Caki2 (cell line): ENCODE data around the gene HEATR5B. TPM values are rescaled to one million over a fixed set of nuclear protein-coding genes. Genes with fewer than 3 reads are reported as not detected.
A peak's percentile ranks its signal among the peaks of the same experiment; 100 is the strongest.
"Not testable (repeated sequence)": the region's sequence is repeated elsewhere in the genome, so short reads cannot be mapped to it uniquely, and the experiment has no call there.

Experiments used
- DNase-seq: peaks from one replicate; pipeline ENCODE4 v3.0.0-alpha.2; 2015; ENCODE audit warnings: low read depth
- in situ Hi-C: cut with HindIII; loops from 2 replicates; pipeline ENCODE4 v1.10.0; 2016; ENCODE audit warnings: low sequenced_read_pairs, low pct_unique_long_range_greater_than_20kb, mixed read lengths
- total RNA-seq: library from RNA; depleted of rRNA; stranded (reverse); fragments of >200 nt; shearing (Covaris generic); gene quantifications from 2 replicates; pipeline ENCODE4 v1.2.3, GENCODE V29; 2014; ENCODE audit warnings: low replicate concordance

Gene HEATR5B
- total RNA-seq, 1 experiment from 2014 or later: 5.8 TPM

DNA sequence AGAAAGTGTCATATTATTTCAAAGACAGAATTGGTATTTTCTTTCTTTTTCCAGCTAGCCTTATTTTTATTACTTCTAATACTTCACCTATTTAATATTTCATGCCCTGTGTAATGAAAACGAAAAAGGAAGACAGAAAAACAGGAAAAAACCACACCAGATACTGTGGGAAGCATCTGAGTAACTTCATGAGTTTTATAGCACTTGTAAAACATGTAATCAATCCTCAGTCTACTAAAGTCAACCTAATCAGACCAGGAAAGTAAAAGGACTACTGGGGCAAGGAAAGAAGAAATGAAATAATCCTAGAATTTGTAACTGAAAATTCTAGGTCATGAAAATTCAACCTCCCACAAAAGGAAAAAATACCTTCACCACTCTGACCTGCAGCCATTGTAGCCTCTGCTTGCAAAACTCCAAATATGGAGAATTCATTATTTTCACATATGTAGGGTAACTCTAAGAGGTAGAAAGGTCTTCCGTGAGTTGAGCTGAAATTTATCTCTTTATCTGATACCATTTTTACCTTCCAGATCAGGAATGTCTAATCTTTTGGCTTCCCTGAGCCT is 83.1 kb downstream of the HEATR5B start:
- DNase-seq: no peak
- in situ Hi-C loops: no loop called here

DNA sequence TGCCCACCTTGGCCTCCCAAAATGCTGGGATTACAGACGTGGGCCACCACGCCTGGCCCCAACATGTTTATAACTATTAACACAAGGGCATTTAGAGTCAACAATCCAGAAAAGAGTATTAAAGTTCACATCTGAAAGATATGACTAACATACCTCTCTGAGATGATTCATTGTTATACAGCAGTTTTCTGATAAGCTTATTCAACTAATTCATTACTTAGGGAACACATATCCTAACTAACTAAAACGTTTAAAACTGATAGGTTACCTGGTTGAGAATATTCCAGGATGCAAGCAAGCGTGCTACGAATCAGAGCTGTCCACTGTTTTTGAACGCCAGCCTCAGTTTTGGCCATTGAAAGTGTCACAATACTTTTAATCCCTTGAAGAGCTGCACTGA is 83.9 kb downstream of the HEATR5B start:
- in situ Hi-C loops: no loop called here
- DNase-seq: peak; percentile 51

DNA sequence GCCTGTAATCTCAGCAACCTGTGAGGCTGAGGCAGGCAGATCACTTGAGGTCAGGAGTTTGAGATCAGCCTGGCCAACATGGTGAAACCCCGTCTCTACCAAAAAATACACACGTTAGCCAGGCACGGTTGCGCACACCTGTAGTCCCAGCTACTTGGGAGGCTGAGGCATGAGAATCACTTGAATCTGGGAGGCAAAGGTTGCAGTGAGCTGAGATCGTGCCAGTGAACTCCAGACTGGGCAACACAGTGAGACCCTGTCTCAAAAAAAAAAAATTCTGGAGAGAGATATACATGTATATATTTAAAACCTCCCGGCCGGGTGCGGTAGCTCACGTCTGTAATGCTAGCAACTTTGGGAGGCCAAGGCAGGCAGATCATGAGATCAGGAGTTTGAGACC is 84.8 kb downstream of the HEATR5B start:
- in situ Hi-C loops, DNase-seq: not testable (repeated sequence)

DNA sequence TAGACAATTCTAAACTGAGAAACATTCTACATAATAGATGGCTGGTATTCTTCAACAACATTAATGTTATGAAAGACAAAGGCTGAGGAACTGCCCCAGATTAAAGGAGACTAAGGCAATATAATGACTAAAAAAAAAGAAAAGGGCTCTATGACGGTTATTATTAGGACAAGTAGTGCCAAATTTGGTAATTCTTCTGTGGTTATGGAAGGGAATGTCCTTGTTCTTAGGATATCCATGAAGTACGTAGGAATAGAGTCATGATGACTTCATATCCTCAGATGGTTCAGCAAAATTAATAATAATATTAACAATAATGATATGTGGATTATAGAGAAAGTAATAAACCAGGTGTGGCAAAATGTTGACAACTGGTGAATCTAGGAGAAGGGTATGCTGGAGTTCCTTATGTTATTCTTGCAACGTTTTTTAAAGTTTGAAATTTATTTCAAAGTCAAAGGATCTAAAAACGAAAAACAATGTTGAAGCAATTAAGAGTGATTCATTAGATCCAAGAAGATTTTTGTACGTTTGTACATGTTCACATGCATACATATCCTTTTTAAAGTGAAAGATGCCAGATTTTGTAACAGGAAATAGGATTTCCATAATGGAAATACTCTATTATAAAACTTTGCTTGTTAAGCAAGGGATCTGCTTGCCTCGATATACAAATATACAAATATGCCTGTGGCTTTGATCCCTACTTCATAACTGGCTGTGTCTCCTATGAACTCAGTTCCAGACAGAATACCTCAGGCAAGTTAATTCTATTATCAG is 90.1 kb downstream of the HEATR5B start:
- in situ Hi-C loops: no loop called here
- no peak for DNase-seq

DNA sequence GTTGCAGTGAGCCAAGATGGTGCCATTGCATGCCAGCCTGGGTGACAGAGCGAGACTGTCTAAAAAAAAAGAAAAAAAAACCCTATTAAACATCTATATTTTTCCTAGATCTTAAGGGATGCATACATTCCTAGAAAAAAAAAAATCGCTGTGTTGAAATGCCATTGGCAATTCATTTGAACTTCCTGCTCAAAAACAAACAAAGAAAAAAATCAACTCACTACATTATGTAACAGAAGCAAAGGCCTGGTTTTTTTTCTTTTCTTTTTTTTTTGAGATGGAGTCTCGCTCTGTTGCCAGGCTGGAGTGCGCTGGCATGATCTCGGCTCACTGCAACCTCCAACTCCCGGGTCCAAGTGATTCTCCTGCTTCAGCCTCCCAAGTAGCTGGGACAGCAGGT is 96.2 kb downstream of the HEATR5B start:
- in situ Hi-C loops: no loop called here
- no peak for DNase-seq

DNA sequence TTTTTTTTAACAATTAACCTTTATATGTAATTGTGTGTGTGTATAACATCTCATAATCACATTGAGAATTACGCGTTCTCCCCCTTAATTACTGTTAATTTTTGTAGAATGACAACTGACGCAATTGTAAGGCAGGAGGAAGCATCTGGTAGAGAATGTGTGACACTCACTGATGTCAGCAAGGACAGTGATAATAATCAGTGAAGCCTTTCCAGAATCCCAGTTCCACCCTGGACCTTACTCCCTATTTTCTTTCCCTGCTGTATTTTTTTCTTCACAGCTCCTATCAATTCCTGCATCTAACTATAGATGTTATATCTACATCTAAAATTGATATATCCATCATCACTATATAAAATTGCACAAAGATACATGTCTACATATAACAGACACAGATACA is 101.7 kb downstream of the HEATR5B start:
- in situ Hi-C loops: no loop called here
- no peak for DNase-seq

DNA sequence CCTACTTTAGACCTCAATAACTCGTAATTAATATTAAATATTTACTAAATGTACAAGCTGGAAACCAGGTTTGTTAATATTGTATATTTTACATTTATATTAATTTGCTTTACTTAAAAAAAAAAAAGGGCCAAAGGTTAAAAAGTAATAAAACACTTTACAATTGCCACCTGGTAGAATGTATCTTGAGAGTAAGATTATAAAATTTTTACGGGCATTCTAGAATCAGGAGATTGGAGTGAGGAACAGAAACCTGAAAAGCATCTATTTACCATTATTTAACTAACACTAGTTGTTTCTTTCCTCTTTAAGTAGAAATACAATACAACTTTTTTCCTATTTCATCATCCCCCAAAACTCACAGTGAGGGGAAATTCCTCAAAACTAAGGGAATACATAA is 102.3 kb downstream of the HEATR5B start:
- in situ Hi-C loops: no loop called here
- no peak for DNase-seq

DNA sequence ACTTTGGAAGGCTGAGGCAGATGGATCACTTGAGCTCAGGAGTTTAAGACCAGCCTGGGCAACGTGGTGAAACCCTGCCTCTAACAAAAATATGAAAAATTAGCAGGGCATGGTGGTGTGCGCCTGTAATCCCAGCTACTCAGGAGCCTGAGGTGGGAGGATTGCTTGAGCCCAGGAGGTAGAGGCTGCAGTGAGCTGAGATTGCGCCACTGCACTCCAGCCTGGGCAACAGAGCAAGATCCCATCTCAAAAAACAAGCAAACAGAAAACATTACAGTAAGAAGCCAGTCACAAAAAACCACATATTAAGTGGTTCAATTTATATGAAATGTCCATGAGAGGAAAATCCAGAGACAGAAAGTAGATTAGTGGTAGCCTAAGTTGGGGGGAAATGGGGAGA is 105.2 kb downstream of the HEATR5B start:
- in situ Hi-C loops, DNase-seq: not testable (repeated sequence)

DNA sequence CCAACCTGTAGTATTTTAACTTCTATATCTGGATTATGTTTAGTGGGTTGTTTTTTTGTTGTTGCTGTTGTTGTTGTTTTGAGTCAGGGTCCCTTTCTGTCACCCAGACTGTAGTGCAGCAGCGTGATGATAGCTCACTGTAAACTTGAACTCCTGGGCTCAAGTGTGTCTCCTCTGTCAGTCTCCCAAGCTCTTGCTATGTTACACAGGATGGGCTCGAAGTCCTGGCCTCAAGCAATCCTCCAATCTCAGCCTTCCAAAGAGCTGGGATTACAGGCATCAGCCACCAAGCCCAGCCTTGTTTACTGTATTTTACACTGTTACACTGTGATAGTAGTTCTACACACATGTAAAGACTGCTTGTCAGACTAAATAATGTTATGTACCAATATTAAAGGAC is 108.1 kb downstream of the HEATR5B start:
- no peak for DNase-seq
- in situ Hi-C loops: no loop called here

DNA sequence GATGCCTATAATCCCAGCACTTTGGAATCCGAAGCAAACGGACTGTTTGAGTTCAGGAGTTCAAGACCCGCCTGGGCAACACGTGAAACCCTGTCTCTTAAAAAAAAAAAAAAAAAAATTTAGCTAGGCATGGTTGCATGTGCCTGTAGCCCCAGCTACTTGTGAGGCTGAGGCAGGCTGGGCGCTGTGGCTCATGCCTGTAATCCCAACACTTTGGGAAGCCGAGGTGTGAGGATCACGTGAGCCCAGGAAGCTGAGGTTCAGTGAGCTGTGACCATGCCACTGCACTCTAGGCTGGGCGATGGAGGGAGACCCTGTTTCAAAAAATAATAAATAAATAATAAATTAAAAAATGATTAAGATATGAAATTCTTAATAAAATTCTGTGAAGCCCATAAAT is 108.9 kb downstream of the HEATR5B start:
- in situ Hi-C loops: no loop called here
- DNase-seq: no peak

DNA sequence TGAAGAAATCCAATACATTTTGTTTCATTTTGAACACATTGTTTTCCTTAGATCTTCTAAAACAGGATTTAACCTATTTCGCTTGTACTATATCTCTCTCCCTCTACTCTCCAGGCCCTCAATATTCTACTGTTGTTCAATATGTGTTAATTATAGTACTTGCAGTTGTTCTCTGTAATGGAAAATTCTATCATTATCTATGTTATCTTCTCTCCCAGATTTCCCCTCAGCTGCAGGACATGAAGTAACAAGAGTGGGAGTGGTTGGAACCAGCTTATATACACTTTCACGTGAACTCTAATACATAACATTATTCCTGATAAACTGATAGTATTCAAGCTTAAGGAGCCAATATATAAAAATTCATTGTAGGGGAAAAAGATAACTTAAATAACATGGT is 110.9 kb downstream of the HEATR5B start:
- in situ Hi-C loops: no loop called here
- no peak for DNase-seq

DNA sequence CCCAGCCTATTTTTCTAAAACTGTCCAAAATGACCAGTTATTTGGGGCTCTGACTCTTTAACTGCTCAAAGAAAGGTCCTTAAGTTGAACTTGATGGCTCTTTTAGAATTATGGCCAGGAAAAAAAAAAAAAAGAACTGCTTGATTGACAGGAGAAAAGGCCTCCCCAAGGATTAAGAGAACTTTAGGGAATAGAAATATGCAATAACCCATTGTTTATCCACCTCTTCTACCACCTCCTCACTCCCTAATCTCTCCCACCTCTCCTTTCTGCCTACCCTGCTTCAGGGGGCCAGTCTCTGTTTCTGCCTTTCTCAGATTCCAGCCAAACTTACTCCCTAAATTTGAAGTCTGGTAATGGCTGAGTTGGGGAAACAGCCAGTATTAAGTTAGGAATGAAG is 112.2 kb downstream of the HEATR5B start:
- no peak for DNase-seq
- in situ Hi-C loops: no loop called here

DNA sequence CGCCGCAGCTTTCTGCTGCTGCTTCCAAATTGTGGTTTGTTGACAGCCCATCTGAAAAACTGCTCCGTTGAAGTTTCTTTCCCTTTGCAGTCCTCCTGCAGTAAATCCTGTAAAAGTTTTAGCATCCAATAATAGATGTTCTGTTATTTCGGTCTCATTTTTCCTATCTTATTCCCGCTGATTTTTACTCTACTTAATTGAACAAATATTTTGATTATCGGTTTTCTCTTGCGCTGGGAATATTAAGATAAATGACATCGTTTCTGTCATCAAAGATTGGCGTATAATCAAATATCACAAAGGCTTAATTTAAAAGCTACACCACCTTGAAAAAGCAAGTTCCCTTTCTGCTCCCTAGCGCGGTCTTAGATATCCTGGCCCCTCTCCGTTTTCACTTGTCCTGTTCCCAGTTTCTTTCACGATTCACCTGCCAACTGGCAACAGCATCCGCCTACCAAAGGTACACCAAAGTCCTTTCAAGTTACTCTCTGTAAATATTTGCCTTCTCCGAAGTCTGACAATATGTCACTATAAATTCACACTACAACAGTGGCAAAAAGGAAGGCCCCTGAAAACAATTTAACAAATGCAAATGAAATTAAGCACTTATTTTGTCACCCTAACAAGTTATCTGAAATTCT is 116.8 kb downstream of the HEATR5B start:
- no peak for DNase-seq
- in situ Hi-C loops: no loop called here

DNA sequence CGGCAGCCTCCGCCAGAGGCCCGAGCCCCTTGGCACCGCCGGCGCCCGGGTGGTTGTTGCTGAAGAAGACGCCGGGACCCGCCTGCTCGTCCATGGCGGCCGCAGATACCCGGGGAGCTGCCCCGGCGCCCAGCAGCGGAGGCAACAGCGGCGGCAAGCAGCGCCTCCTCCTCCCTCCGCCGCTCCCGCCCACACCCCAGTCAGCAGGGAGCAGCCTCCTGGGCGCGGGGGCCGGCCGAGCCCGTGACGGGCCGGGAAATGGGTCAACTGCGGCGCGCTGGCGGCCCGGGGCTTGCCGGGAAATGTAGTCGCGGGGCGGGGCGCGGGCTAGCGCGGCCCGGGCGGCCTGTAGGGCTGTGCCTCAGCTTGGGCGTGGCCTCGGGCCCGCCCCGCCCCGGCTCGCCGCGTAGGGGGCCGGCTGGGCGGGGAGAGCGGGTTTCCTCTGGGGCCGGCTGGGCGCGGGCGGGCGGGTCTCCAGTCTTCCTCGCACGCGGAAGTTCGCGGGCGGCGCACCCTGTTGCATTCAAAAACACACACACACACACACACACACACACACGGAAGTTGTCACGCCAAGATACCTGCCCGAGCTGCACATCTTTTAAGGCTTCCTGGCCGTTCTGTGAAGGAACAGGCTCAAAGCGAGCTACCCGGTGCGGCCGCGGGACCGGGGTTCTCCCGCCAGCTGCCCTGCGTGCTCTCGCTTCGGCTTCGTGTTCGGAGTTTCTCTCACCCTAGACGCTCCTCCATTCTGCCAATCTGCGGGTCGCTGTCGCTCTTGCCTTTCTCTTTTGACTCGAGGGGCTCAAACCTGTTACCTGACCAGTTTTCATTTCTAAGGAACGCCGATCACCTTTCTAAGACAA is 117.6 kb downstream of the HEATR5B start, which contains the start of gene STRN:
STRN (minus strand) TSS at position 167 of the 866 bp plus-strand sequence; CDS start at position 94, 73 bp downstream.
- in situ Hi-C loops: no loop called here
- peak; percentile 97 for DNase-seq

DNA sequence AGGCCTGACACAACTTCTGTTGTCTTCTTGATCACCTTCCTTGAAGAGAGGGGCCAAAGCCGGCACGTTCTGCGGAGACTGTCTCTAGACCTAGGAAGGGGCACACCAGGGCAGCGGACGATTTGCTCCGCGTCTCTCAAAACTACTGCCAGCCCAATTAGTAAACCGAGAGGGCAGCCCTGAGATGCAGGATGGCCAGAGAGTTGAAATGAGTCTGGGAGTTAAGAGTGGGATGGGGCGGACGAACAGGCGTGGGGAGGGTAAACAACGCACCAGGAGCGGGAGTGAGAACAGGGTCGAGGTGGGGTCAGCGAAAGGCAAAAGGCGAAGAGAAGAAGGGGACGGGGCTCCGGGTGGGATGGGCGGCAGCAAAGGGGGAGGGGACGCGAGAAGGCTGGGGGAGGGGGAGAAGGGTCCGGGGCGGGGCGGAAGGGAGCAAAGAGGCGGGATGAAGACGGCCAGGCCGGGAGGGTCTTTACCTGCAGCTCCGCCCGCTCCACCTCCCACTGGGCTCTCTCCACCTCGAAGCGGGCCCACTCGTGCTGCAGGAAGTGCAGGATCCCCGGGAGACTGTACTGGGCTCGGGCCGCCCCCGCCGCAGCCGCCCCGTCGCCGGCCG is 118.3 kb downstream of the HEATR5B start:
- DNase-seq: peak; percentile 33
- in situ Hi-C loops: no loop called here

DNA sequence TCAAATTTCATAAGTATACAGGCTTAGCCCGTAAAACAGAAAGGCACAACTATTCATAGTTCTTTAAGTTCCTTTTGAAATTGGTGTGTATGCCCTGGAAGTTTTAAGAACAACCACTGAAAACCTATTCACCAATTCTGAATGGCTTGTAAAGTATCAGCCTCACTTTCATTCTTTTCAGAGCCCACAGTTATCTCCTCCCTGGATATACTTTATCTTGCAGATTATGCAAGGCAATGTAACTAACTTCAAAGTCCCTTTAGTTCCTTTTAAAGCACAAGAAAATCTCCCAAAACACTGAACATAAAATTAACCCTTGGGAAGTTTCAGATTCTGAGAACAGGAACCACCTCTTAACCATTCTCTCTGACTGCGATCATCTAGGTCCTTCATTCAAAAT is 119.0 kb downstream of the HEATR5B start:
- in situ Hi-C loops: no loop called here

DNA sequence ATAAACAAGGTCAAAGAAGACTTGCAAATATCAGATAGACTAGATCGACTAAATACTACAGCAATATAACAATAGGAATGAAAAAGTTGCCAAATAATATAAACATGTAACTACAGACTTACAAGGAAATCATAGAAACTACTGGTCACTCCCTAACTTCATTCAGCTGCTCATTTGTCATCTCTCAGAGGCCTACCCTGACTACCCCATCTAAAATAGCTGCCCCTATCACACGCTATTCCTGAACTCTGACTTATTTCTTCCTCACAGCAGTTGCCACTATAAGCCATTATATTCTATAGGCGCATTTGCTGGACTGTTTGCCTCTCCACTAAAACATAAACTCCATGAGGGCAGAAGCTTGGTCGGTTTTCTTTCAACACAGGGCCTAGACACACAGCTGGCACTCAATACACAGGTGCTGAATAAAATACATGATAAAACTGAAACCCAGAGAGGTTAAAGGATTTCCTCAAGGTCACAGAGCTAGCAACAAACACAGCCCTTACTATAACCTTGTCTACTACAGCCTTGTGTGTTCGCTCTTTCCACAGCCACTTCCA is 119.6 kb downstream of the HEATR5B start:
- no peak for DNase-seq
- in situ Hi-C loops: no loop called here

More for the DNA sequence above, 119.0 kb downstream of the HEATR5B start:
- no peak for DNase-seq

DNA sequence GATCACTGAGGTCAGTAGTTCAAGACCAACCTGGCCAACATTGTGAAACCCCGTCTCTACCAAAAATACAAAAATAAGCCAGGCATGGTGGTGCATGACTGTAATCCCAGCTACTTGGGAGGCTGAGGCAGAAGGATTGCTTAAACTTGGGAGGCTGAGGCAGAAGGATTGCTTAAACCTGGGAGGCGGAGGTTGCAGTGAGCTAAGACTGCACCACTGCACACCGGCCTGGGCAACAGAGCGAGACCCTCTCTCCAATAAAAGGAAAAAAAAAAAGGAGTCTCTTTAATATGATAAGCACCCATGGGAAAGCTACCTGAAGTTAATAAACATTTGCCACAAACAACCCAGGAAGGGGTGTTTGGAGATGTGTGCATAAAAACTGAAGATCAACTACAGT is 120.4 kb downstream of the HEATR5B start:
- no peak for DNase-seq
- in situ Hi-C loops: no loop called here
